ENCODE results near the gene PGF.
A peak's percentile ranks its signal among the peaks of the same experiment; 100 is the strongest.
"Not testable (repeated sequence)": the region's sequence is repeated elsewhere in the genome, so short reads cannot be mapped to it uniquely, and the experiment has no call there.

Gene PGF

DNA sequence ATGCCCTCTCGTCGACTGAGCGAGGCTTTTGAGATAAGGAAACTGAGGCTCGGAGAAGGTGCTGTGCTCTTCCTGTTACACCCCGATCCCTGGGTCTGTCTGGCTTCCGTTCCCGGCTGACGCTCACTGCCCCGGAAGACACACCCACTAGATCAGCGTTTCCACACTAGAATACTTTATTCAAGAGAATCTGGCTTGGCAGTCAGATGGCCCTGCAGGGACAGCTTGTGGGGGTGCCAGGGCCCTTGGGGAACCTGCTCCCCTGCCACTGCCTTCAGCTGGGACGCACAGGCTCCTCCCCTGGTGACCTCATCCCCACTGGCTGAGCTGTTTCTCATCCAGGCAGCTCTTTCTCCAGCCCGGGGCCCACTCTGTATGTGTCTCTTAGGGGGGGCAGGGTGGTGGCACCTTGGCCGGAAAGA is 13.7 kb downstream of the PGF start:
- DNase-seq, result peak in 4 of 5 experiments; percentile 25 to 66 (median 42)

DNA sequence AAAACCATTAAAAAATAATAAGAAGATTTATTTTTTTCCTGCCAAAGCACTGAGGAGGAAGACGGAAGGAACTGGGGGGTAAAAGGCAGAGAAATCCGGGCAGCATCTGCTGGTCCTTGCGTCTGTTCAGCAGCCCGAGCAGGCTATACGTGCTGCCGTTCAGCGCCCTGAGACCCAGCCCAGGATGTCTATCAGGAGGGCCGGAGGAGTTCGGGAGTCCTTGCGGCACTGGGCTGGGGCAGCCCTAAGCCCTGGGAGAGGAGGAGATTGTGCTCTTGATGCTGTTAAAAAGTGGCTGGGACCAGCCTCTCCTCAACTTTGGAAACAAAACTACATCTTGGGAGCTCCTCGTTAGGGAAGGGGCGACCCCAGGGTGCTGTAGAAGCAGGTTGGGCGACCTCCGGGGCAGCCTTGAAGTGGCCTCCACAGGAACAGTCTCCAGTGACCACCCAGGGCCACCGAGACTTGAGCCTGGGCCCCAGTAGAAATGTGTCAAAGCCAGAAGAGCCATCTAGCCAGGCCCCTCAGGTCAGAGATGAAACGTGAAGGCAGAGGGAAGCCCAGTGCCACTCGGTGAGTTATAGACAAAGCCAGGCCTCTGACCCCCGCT is 14.3 kb downstream of the PGF start:
- DNase-seq, result no peak

DNA sequence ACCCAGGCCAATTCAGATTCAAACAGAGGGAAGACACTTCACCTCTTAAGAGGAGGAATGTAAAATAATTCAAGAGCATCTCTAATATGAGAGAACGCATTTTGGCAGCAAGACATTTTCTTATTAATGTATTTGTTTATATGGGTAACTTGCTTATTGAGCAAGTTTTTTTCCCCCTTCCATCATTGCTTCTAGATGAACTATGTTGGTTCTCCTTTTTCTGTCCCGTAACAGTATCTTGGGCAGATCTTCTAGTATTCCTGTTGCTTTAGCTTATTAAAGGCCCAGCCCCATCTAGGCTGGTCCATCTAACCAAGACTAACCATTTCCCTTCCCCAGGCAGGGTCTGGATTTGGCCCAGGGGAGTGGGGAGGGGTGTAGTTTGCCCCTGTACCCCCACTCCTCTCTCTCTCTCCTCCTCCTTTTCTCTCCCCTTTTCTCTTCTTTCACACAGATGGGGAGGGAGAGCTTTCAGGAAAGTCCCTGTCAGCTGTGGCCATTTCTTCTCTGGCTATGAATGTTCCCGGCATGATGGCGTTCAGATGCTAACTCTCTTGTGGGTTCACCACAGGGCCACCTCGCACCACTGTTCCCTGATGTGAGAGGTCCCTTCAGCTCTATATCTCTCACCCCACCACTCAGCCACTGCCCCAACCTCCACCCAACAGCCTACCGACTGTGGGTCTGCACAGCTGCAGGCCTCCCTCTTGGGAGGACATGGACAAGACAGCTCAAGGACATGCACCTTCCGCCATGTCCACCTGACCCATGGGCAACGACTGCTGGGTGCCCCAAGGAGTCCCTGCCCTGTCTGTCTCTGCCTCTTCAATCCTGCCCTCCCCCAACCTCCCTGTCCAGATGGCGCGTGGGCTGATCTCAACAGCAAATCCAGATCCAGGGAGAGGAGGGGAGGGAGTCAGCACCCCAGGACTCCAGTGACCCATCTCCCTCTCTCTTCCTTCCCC is 16.6 kb downstream of the PGF start:
- no peak for DNase-seq

DNA sequence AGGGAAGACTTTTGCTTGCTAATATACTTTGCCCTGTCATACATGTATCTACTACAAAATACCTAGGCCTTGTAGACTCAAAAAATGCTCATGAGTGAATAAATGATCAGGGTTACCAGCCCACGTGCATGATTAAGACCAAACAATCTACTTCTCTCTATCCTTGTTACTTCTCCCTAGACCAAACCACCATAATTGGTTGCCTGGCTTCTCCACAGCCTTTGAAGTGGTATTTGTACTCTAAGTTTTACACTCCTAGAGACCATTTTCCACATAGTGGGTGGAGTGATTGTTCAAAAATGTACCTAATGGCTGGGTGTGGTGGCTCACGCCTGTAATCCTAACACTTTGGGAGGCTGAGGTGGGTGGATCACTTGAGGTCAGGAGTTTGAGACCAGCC is 18.2 kb downstream of the PGF start:
- no peak for DNase-seq

DNA sequence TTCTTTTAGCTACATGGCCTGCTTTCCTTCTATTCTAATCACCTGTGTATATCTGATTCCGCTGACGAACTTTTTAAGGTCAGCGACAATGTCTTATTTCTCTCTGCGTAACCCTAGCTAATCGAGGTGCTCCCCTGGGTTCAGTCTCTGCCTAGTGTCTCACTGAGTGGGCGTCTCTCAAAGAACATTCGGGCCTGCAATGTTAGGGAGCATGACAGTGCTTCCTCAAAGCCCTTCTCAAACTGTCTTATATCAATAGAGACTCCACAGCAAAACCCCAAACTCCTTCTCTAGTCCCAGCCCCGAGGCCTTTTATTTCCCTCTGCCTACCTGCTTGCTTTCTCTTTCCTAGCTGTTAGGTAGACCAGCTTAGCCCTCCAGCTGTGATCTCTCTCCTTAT is 18.7 kb downstream of the PGF start:
- no peak for DNase-seq

DNA sequence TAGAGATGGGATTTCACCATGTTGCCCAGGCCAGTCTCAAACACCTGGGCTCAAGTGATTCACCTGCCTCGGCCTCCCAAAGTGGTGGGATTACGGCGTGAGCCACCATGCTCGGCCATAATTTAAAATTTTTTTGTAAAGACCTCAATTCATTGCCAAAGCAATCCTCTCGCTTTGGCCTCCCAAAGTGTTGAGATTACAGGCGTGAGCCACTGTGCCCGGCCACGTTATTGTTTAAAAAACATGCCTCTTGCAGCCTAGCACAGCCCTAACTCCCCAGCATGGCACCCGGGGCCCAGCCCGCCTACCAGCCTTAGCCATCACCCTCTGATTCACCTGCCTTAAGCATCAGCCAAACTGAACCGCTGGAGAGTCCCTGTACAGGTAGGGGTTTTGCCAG is 19.2 kb downstream of the PGF start:
- DNase-seq, result no peak

DNA sequence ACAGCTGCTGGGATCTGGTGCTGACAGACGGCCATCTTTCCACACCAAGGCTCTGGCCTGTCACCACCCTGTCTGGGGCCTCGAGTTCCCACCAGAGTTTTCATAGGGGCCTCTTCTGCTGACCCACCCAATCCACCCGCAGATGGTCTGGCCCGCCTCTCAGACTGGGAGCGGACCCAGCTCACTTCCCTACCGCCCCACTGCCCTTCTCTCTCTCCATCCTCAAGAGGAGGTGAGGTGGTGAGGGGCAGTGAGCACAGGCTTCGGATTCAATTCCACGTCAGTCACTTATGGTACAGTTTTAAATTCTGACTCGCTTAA is 20.1 kb downstream of the PGF start:
- DNase-seq, result no peak

DNA sequence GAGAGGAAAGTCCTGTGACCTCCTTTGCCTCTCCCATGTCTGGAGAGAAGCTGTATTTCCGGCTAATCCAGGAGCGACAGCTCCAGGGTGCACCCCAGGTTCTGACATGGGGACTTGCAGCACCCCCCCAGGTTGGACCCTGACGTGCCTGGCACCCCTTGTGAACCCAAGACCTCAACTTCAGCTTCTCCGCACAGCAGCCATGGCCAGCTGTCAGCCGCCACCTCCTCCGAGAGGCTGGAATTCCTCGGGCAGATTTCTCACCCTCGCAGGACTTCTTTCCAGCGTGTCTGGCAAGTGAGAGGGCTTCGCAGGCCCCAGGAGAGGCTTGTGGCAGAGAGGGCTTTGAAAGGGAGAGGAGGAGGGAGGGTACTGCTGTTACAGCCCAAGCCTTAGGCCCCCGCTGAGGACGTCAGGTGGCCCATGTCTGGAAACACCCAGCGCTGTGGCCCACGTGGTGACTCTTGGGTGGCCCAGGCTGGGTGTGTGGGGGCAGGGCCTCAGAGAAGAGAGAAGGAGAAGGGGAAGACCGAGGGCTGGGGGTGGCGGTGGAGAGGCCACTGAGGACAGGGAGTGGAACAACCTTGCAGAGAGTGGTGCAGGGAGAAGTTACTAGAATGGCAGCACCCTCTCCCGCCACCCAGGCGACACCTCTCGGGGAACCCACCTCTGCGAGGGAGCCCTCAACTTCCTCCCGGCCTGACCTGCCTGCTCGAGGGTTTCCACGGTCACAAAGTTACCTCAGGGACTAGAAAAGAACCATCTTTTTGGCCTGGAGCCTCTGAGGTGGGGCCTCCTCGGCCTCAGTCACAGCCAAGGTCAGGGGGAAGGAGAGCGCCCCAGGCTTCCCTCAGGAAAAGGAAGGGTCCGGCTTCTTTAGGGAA is 20.7 kb downstream of the PGF start:
- no peak for DNase-seq

DNA sequence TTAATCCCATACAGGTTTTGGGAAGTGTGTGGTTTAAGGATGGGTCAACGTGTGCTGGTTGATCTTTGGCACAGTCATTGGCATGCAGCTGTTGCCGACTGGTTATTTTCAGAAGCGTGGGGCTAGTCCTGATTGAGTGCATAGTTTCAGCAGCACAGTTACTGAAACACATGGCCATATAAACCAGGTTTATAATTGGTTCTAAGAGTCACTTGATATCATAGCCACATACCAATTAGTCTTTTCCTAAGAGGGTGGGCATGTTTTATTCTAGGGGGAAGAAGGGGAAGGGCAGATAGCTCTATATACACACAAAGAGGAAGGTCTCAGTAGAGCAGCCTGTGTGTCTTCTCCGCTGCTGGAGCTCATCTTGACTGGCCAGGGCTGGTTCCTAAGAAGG is 21.4 kb downstream of the PGF start:
- no peak for DNase-seq

DNA sequence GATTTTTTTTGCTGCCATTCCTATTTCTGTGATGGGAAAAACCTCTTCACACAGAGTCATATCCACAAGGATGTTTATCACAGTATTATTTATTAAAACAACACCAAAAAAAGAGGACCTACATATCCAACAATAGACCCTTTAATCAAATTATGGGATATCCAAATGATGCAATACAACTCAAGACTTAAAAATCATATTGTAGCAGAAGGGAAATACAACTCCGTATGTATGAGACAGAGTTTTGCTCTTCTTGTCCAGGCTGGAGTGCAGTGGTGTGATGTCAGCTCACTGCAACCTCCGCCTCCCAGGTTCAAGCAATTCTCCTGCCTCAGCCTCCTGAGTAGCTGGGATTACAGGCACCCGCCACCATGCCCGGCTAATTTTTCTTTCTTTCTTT is 22.5 kb downstream of the PGF start:
- DNase-seq, result not testable (repeated sequence)

DNA sequence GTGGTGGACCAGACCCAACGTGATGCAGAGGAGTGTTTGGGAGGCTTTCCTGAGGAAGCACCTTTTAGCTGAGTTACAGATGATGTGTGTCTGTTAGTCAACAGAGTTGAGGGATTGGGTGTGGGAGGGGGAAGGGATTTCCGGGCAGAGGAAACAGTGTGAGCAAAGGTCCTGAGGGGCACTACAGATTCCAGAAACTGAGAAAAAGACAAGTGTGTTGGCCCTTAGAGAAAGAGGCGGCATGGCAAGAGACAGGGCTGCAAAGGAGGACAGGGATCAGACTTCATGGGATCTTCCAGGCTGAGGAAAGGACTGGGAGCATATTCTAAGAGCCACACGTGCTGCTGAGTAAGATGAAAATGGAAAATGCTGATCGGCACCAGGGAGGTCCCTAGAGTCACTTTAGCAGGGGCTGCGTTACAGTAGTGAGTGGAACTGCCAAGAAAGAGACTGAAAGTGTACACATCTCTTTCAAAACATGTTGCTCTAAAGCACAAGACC is 22.9 kb downstream of the PGF start:
- no peak for DNase-seq

DNA sequence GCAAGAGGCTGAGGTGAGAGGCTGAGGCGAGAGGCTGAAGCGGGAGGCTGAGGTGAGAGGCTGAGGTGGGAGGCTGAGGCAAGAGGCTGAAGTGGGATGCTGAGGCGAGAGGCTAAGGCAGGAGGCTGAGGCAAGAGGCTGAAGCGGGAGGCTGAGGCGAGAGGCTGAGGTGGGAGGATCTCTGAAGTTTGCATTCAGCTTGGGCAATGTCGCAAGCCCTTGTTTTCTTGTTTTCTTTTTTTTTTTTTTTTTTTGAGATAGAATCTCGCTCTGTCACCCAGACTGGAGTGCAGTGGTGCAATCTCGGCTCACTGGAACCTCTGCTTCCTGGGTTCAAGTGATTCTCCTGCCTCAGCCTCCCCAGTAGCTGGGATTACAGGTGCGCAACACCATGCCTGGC is 23.7 kb downstream of the PGF start:
- not testable (repeated sequence) for DNase-seq

DNA sequence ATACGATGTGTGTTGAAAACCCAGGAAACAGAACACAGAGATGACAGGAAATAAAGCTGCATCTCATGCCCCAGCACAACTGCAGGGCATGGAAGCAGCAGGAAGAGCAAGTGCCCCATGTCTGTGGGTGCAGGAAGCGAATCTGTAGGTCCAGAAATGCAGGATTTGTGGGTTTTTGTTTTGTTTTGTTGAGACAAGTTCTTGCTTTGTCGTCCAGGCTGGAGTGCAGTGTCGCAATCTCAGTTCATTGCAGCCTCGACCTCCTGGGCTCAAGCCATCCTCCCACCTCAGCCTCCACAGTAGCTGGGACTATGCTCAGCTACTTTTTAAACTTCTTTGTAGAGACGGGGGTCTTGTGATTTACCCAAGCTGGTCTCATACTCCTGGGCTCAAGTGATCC is 26.2 kb downstream of the PGF start:
- no peak for DNase-seq

DNA sequence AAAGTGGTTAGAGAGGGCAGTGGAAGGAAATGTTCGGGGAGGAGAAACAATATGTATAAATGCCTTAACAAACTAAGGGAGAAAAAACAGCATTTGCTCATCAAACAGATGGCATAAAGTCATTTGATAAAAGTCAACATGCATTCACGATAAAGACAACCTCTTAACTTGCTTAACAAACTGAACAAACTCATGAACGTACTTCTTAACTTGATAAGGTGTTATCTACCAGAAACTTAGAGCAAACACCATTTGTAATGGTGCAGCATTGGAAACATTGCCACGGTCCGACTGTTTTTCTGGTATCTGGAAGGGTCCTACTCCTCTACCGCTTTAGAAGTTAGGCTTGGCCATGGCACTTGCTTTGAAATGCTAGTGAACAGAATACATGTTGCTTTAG is 28.2 kb downstream of the PGF start:
- DNase-seq, result no peak

DNA sequence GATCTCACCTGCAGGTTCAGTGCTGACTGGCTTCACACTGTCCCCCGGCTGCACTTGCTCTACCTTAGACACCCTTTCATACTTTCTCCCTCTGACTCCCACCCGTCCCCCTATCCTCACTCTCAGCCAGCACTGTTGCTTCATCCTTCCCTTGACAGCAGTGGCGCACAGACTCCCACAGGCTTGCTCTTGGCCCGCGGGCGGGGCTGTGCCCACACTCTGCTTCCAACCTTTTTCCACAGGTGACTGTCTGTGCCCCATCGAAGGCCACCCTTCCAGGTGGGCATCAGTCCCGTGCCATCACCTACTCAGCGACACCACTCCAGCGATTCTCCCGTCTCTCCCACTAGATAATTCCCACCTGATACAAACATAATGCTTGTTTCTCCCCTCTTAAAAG is 31.3 kb downstream of the PGF start:
- DNase-seq, result no peak

DNA sequence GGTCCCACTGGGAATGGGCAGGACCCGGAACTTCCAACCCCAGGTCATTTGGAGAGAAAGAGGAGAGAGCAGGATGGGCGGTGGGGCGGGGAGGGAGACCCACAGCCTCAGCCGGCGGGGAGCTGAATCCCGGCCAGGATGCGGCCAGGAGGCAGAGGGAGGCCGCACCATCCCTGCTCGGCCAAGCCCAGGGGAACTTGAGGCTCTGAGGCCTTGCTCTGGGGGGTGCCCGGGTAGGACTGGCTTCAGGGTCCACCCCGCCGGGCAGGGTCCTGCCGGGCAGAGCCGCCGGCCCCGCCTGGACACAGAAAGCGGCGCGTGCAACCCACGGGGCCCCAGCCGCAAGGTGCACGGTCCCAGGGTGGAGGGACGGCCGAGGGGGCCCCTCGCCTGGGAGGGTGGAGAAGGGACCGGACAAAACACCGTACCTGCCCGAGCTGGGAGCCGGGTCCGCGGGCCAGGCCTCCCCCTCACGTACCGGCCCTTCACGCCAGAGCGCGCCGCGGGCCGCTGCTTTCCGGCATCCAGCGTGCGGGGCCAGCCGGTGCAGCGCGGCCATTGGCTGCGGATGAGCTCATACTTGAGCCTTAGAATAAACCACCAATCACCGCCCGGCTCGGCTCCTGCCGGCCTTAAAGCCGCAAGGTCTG is 32.5 kb downstream of the PGF start, which contains the start of gene RPS6KL1:
Gene RPS6KL1, minus strand, starts transcription at position 509 of the 650 bp plus-strand sequence. CDS start 1,719 bp downstream, outside the sequence.
- DNase-seq, result peak; percentile 26 to 77 (median 60)

DNA sequence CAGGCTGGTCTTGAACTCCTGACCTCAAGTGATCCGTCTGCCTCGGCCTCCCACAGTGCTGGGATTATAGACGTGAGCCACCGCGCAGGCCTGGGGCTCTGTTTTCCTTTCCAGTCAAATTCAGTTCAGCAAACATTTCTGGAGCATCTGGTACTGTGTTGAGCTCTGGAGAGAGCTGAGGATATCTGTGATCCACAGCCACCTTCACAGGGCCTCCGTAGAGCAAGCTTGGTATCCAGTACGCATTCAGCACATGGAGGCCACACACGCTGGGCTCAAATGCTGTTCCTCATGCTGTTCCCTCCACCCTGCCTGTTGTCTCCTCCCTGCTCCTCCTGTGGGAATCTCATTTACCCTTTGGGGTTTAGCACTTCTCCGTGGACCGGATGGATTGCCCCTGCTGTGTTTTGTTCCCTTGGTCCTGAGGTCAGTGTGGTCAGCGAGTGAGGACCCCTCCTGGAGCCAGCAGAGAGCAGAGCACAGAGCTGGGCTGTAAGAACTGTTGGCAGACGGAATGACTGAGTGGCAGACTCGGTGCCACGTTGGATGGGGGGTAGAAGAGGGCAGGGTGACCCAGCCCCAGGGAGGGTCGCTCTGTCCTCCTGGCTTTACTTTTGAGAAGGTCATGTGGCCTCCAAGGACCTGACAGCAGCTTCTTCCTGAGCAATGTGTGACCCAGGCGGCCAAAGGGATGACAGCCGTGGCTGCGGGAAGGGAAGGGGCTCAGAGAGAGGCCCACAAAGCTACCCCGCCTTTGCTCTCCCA is 33.2 kb downstream of the PGF start:
- DNase-seq, result no peak

DNA sequence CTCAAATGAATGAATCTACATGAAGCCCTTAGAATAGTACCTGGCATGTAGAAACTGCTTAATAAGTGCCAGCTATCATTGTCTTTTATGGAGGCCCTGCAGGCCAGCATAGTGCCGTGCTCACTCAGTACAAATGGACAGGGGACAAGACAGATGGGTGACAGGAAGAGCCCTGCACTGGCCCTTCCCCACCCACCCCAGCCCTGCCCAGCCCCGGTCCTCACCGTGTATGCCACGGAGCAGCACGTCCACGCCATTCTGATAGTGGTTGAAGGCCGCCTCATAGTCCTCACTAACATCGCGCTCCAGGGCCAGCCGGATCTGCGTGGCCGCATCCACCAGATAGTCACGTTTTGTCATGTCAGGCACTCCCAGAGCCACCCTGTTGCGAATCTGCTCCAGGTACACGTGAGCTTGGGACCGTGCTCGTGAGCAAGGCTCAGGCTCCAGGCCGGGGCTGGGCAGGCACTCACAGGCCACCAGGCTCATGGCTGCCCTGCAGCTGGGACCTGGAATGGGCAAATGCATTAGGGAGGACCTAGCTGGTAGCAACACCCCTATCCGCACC is 34.3 kb downstream of the PGF start:
- no peak for DNase-seq

DNA sequence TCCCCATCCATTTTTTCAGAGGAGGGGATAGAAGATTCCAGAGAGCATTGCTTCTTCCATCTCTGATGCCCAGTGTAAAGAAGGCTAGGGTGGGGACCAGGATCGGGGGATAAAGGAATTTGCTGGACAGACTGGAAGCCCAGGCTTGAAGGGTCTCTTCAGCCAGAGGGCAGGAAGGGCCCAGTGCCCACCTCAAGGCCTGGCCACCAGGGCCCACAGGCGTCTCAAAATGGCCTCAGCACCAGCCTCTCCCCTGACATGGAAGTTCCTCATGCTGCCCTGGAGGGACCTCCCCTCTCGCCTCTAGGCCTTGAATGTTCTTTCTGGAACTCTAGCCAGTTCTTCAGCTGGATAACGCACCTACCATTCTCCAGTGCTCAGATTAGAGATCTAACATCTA is 35.1 kb downstream of the PGF start:
- DNase-seq, result no peak

DNA sequence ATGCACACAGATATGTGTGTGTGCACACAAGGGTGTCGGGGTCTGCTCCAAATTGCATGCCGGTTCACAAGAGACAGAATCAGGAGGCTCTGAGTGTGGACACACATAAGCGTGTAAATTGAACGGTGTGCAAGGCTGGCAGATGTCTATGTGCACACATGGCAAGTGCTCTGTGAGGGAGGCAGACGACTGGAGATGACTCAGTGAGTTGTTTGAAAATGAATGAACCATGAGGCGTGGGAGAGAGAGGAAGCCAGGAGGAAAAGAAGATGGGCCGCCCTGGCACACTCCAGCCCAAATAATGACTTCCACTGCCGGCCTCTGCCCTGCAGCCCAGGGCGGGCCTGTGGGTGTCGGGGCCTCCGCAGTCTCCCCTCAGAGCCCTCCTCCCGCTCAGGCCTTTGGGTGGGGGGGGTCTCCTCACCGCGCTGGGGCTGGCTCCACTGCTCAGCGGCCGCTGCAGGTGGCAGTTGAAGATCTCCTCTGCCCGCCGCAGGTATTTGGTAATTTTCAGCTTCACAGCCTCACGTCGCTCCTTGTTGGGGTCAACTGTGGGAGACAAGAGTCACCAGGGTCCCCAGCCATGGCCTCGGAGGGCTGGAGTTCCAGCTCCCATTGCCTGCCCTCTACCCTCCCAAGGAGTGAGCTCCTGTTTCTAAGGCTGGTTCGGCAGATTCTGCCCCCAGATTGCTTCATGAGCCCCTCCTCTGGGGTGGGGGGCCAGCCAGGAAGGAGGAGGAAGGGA is 35.8 kb downstream of the PGF start:
- no peak for DNase-seq

DNA sequence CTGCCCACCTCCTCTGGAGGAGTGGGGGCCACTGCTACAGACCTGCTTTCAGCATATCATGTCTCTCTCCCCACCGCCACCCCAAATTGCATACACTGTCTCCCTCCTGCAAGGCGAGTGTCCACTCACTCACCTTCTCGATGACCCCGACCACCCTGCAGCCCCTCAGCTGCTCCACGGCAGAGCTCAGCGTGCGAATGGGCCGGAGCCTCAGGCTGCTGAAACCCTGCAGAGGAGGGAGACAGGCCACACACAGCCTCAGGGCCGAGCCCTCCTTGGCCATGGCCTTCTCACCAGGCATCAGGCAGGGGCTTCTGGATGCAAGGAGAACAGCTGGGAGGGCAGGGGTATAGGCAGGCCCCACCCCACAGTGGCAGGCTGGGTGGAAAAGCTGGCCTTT is 37.0 kb downstream of the PGF start:
- no peak for DNase-seq

Data from T-helper 2 cell (primary cell).